Measurements from ENCODE around the gene OPN1LW.
"Not testable (repeated sequence)": the region's sequence is repeated elsewhere in the genome, so short reads cannot be mapped to it uniquely, and the experiment has no call there.

The OPN1LW gene

GRCh38 chrX:154144010-154144409 is at the start of gene OPN1LW:
Gene OPN1LW, plus strand, starts transcription at chrX:154144243. Its CDS starts 41 bp downstream, at chrX:154144284.
- DNase-seq, result not testable (repeated sequence)

- no peak for DNase-seq
These were observed 49.2 kb upstream of the OPN1LW start for GRCh38 chrX:154094833-154095232.

- DNase-seq, result no peak
These were observed 47.7 kb upstream of the OPN1LW start for GRCh38 chrX:154096140-154097002.

- peak; percentile 55 for DNase-seq
These were observed 46.9 kb upstream of the OPN1LW start for GRCh38 chrX:154097003-154097588.

GRCh38 chrX:154097589-154098541 is 46.2 kb upstream of the OPN1LW start, which contains the start of gene MECP2:
Gene MECP2, minus strand, starts transcription at chrX:154097717.
- DNase-seq, result peak; percentile 62

- DNase-seq, result no peak
These were observed 45.5 kb upstream of the OPN1LW start for GRCh38 chrX:154098551-154098950.

- no peak for DNase-seq
These were observed 30.3 kb upstream of the OPN1LW start for GRCh38 chrX:154113729-154114128.

GRCh38 chrX:154114652-154115051 is 29.4 kb upstream of the OPN1LW start:
- DNase-seq, result no peak

GRCh38 chrX:154115071-154115470 is 29.0 kb upstream of the OPN1LW start:
- DNase-seq, result no peak

GRCh38 chrX:154115750-154116149 is 28.3 kb upstream of the OPN1LW start:
- DNase-seq, result no peak

- no peak for DNase-seq
These were observed 27.4 kb upstream of the OPN1LW start for GRCh38 chrX:154116426-154117211.

- no peak for DNase-seq
These were observed 26.5 kb upstream of the OPN1LW start for GRCh38 chrX:154117566-154117965.

- no peak for DNase-seq
These were observed 23.5 kb upstream of the OPN1LW start for GRCh38 chrX:154120567-154120966.

GRCh38 chrX:154121207-154121606 is 22.8 kb upstream of the OPN1LW start:
- DNase-seq, result no peak

- no peak for DNase-seq
These were observed 22.1 kb upstream of the OPN1LW start for GRCh38 chrX:154121961-154122360.

GRCh38 chrX:154123241-154124219 is 20.5 kb upstream of the OPN1LW start:
- no peak for DNase-seq

GRCh38 chrX:154125391-154126040 is 18.5 kb upstream of the OPN1LW start:
- no peak for DNase-seq

- no peak for DNase-seq
These were observed 17.9 kb upstream of the OPN1LW start for GRCh38 chrX:154126101-154126500.

GRCh38 chrX:154131955-154132354 is 12.1 kb upstream of the OPN1LW start:
- no peak for DNase-seq

- no peak for DNase-seq
These were observed 11.7 kb upstream of the OPN1LW start for GRCh38 chrX:154132366-154132765.

All from activated T-cell treated with anti-CD3 and anti-CD28 coated beads for 4 hours (primary cell).